GM19397 (cell line): ENCODE results near the gene IL11.

ENCODE experiments used
- ATAC-seq: cut with Tn5 transposase; IDR thresholded peaks from one replicate; pipeline ENCODE4 v1.9.1; 2021; ENCODE audit warnings: mild to moderate bottlenecking, moderate library complexity; ENCODE audit not compliant: unreplicated experiment

The IL11 gene

GRCh38 chr19:55373993-55374757 lies 3.9 kb upstream of the IL11 start:
- no peak for ATAC-seq

- ATAC-seq, result no peak
Observed at GRCh38 chr19:55373306-55373992, 3.2 kb upstream of the IL11 start.

GRCh38 chr19:55372316-55373081 lies 2.2 kb upstream of the IL11 start:
- ATAC-seq, result no peak

GRCh38 chr19:55369653-55370304 lies 484 bp downstream of the IL11 start:
- ATAC-seq, result no peak

- ATAC-seq, result no peak
Observed at GRCh38 chr19:55368701-55369563, 1.3 kb downstream of the IL11 start.

- ATAC-seq, result no peak
Observed at GRCh38 chr19:55368106-55368505, 2.2 kb downstream of the IL11 start.

- ATAC-seq, result no peak
Observed at GRCh38 chr19:55366790-55367189, 3.5 kb downstream of the IL11 start.

GRCh38 chr19:55365964-55366363 lies 4.3 kb downstream of the IL11 start:
- no peak for ATAC-seq

GRCh38 chr19:55365245-55365644 lies 5.0 kb downstream of the IL11 start:
- ATAC-seq, result no peak

GRCh38 chr19:55362990-55363716 lies 7.1 kb downstream of the IL11 start, which contains the start of gene GARIN5B:
GARIN5B (minus strand) TSS chr19:55363260; CDS start chr19:55363066, 194 bp downstream.
- ATAC-seq, result no peak

GRCh38 chr19:55362174-55362989 lies 7.9 kb downstream of the IL11 start:
- ATAC-seq, result no peak

GRCh38 chr19:55360902-55361301 lies 9.4 kb downstream of the IL11 start:
- no peak for ATAC-seq

GRCh38 chr19:55358943-55359908 lies 11.0 kb downstream of the IL11 start:
- no peak for ATAC-seq

- ATAC-seq, result no peak
Observed at GRCh38 chr19:55358493-55358892, 11.8 kb downstream of the IL11 start.

- no peak for ATAC-seq
Observed at GRCh38 chr19:55355213-55355821, 14.9 kb downstream of the IL11 start.

GRCh38 chr19:55354698-55355212 lies 15.5 kb downstream of the IL11 start, which contains the start of gene COX6B2:
COX6B2 (minus strand) TSS chr19:55354719; CDS start chr19:55354521, 198 bp downstream.
- no peak for ATAC-seq
